Cerebellar nuclear complex (tissue), 1 donor: ENCODE data around the gene TGDS.
"Not testable (repeated sequence)": the region's sequence is repeated elsewhere in the genome, so short reads cannot be mapped to it uniquely, and the experiment has no call there.

Experiments
- DNase-seq, 2 experiments: peaks; one replicate each; lab custom pipeline; 2025; lab: John Stamatoyannopoulos, UW

The TGDS gene

GRCh38 chr13:94552095-94552494 lies 43.9 kb downstream of the TGDS start:
- no peak for DNase-seq

DNA sequence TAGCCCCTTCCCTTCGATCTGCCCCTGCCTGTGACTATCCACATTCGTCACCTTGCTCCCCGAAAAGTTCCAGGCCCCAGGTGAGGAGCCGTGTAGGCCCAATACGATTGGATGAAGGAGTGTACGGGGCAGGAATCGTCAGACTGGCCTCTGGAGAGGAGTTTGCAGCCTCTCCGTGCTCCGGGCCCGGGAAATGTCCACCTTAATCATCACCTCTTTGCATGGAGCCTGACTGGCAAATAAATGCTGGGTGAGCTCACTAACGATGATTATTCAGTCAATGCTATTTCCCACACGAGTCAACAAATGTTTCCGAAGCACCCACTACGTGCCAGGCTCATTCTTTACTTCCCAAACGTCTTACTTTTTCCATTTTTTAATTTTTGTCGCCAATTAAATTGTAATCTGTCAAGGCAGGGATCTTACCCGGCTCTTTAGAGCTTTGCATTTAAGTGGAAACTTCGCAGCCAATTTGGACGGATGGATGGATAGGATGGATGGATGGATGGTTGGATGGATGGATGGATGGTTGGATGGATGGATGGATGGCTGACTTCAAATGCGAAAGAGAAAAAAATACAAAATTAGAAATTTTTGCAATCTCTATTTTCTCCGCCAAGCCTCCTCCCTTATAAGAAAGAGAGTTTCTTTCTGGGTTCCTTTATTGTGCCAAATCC lies 45.8 kb downstream of the TGDS start:
- peak; percentile 22 to 27 for DNase-seq

DNA sequence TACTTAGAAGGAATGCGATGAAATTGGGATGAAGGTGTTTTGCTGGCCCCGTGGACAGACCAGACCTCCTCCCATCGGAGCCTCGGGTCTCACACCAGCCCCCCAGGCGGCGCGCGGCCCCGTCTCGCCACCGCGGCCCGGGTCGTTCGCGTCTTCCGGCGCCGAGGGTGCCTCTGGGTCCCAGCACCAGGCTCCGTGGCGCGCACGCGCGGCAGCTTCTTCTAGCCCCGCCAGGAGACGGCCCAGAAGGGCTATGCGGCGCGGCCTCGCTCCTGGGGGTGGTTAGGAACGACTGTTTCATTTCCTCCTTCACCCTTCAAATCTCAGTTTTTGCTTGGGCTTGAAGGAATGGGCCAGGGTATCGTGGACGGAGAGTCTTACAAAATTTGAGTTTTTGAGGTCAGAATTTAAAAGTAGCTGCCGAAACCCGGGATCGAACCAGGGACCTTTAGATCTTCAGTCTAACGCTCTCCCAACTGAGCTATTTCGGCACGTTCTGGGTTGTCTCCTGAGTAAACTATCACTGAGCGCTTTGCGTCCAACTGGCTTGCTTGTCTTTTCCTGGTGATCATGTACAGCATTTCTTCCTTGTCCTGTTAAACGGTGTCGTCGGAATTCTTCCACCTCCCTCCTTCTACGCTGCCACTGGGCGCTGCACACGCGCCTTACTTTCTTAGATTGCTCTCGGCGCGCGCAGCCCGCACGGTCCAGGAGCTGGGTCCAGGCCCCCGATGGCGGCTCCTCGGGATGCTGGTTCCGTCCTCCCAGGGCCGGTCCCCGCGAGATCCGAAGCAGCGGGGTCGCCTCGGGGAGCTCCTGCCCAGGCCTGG lies 46.5 kb downstream of the TGDS start:
- peak; percentile 36 to 75 for DNase-seq

GRCh38 chr13:94548821-94549231 lies 47.1 kb downstream of the TGDS start:
- DNase-seq, result peak in 1 of 2 experiments; percentile 34

- DNase-seq, result no peak
Observed at GRCh38 chr13:94548382-94548781, 47.6 kb downstream of the TGDS start.

GRCh38 chr13:94546061-94546839 lies 49.7 kb downstream of the TGDS start:
- no peak for DNase-seq

GRCh38 chr13:94544922-94545321 lies 51.0 kb downstream of the TGDS start:
- DNase-seq, result no peak

- DNase-seq, result no peak
Observed at GRCh38 chr13:94542917-94543316, 53.0 kb downstream of the TGDS start.

DNA sequence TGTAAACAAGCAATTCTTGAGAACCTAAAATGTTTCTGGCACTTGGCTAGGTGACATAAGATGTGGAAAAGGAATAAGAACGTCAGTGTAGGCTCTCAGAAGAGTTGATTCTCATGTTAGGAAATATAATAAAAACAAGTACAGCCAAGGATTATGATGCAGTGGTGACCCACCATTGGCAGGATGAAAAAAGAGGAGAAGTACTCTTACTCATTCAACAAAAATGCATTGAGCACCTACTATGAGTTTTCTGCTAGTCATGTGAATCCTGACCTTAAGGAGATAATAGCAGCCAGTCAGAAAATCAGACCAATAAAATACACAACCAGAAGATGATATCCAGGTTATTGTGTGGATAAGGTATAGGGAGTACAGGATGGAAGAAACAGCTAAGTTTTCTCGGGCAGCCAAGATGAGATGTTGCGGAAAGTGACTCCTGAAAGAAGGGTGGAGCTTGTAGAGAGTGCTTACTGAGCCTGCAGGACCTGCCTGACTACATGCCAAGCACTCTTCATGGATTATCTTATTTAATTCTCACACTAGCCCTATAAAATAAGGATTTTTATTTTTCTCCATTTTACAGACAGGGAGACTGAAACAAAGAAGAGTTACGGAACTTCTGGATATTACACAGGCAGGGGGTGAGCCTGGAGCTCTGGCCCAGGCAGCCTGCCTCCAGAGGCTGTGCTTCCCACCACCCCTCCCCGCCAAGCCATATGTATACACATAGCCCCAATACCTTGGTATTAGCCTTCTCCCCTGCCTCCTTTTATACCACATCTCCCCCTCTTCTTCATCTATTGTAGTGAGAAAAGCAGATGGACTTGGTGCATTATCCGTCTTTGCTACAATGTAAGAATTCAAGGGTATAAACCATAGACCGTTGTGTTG lies 58.0 kb downstream of the TGDS start:
- no peak for DNase-seq

DNA sequence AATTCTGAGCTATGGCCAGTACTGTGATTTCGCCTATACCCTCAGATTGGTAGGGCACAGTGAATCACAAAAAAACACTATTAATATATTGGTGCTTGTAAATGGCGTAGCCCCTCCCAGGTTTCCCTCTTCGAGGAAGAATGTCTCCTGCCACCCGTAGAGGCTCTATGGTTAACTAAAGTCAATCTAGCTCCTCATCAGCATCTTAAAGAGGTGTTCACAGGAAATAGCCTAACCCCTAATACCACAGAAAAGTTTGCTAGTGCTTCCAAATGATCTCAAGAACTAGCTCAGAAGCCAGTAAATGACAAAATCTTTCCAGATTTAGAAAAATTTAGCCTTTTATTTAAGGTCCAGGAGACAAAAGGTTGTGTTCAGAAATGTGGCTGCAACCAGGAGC lies 60.2 kb downstream of the TGDS start:
- no peak for DNase-seq

- DNase-seq, result no peak
Observed at GRCh38 chr13:94535231-94535630, 60.7 kb downstream of the TGDS start.

DNA sequence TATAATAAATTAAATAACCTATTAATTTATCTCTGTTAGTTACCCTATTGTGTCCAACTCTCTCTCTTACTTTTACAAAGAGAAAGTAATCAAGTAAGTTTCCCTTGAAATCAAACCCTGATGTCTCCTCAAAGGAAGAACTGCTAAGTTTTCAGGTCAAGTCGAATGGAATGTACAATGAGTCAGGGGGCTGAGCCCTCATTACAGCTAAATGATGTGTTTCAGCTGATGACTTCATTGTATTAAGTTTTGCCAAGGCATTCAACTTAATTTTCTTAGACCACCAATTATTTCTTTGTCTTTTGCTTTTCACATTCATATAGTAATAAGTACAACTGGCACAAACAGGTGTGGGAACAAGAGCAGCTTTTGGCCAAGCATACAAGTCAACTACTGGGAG lies 61.8 kb downstream of the TGDS start:
- DNase-seq, result no peak

- not testable (repeated sequence) for DNase-seq
Observed at GRCh38 chr13:94532278-94532677, 63.7 kb downstream of the TGDS start.

DNA sequence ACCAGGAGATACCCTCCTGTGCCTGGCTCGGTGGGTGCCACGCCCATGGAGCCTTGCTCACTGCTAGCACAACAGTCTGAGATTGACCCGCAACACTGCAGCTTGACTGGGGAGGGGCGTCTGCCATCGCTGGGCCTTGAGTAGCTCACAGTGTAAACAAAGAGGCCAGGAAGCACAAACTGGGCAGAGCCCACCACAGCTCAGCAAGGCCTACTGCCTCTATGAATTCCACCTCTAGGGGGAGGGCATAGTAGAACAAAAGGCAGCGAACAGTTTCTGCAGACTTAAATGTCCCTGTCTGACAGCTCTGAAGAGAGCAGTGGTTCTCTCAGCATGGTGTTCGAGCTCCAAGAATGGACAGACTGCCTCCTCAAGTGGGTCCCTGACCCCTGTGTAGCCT lies 69.0 kb downstream of the TGDS start:
- DNase-seq, result not testable (repeated sequence)

- DNase-seq, result no peak
Observed at GRCh38 chr13:94525781-94526180, 70.2 kb downstream of the TGDS start.

DNA sequence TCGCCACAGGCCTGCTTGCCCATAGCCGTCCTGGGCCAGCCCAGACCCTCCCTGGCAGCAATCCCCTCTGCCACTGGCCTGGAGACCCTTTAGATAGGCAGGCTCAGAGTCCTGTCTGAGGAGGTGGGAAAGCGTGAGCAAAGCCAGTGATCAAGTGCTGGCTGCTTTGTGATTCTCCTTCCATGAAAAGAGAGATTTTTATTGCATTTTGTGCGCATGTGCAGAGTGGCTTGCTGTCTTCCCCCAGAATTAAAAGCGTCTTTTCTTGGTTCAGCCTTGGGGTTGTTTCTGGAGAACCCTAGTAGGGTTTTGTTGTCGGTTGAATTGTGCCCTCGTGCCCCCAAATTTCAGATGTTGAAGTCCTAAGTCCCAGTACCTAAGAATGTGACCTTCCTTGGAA lies 71.5 kb downstream of the TGDS start:
- DNase-seq, result no peak
